ENCODE data around the gene TARP. TPM values are rescaled to one million over a fixed set of nuclear protein-coding genes. Genes with fewer than 3 reads are reported as not detected.

TARP gene

GRCh38 chr7:38217672-38218071 lies 55.8 kb downstream of the TARP start:
- no peak for DNase-seq (ENCODE audit: low read depth in 2 of 2)

DNA sequence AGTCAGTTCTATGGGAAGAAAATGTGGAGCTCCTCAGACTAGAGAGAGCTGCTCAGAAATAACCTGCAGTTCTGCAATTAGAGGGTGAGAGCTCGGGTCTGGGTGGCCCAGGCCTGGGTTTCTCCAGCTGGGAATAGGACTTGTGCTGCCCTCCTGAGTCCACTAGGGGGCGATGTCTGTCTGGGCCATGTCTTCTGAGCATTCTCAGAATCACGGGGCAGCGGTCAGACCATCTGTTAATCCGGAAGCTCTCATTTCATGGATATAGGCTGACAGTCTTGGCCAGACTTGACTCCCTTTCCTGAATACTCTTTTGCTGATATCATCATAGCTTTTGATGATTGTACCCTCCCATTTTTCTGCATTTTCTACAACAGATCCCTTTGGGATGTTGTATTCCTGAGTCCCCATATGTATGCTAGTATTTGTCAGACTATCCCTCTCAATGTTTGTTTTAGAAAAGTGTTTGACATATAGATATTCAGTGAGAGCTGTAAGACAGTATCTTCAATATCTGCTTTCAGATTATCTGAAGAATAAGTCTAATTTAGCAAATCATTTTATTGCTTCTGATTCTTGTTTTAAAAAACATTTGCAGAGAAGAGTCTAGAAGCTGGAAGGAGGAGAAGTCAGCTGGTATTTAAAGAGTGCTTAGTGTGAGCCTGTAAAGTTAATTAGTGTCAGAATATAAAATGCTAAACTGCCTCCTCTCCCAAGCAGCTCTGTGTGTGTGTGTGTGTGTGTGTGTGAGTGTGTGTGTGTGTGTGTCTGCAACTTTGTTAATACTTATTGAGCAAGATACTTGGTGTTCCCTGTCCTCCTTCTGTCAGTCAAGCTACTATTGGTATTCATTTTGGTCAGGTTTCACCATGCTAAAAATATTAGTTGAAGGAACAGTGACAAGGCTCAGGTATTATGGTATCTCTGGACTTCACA lies 57.4 kb downstream of the TARP start:
- peak; percentile 18 to 93 for DNase-seq (ENCODE audit: low read depth in 2 of 2)

DNA sequence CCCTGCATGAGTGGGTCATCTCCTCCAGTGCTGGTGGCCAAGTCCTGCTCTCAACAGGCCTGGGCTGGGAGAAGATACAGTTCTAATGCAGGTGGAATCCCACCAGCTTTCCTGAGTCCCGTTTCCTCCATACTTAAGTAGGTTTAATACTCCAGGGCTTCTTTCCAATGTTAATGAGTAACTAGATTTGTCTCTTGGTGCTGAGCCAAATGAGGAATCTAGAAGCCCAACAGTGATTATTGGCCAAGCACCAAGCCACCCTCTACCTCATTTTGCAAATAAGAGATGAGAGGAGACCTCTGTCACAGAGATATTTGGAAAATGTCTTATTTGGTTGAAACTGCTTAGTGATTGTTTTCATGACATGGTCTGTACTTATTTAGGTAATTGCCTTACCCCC lies 58.3 kb downstream of the TARP start:
- DNase-seq (ENCODE audit: low read depth in 2 of 2): no peak

GRCh38 chr7:38211940-38212339 lies 61.5 kb downstream of the TARP start:
- DNase-seq (ENCODE audit: low read depth in 2 of 2): peak; percentile 87 to 90

- peak in 1 of 2 donors; percentile 12 for DNase-seq (ENCODE audit: low read depth in 2 of 2)
Measured at GRCh38 chr7:38211486-38211885, 62.0 kb downstream of the TARP start.

Other genes with a start within 250 kb of the TARP start
- gene STARD3NL, start 95.4 kb downstream of the TARP start, total RNA-seq: 99.6 and 102 TPM in 2 replicates

All from dermis microvascular lymphatic vessel endothelial cell (primary cell).